MM.1S (cell line): Measurements from ENCODE around the gene COL26A1.

ENCODE experiments used
- CTCF ChIP-seq: fragments of 300-600 bp; sonication (generic); IDR thresholded peaks from 2 replicates; pipeline ENCODE4 v1.5.1; 2016; ENCODE audit warnings: antibody characterized with exemption, low read length, mixed read lengths
- EZH2phosphoT487 ChIP-seq: fragments of 300-600 bp; sonication (generic); IDR thresholded peaks from 2 replicates; pipeline ENCODE4 v1.6.1; 2018; ENCODE audit warnings: antibody characterized with exemption, low read length

GRCh38 chr7:101593556-101593955 is 230.9 kb downstream of the COL26A1 start:
- TF ChIP-seq CTCF (no peak), EZH2phosphoT487 (no peak)
